Activated CD4-positive, alpha-beta T cell treated with anti-CD3 and anti-CD28 coated beads, Interleukin-2, amount 50 U/mL, for 24 hours (primary cell): ENCODE measurements around the gene SKIDA1.
"Not testable (repeated sequence)": the region's sequence is repeated elsewhere in the genome, so short reads cannot be mapped to it uniquely, and the experiment has no call there.

Experiments used
- DNase-seq, 2 donors: peaks; one replicate each; pipeline ENCODE4 v3.0.0-alpha.2; 2020; ENCODE audit warnings: low read depth in 1 of 2, low spot score in 1 of 2

SKIDA1 gene

GRCh38 chr10:21525367-21526187, at the start of gene SKIDA1:
Gene SKIDA1, minus strand, starts transcription at chr10:21525682. Its CDS starts 7,860 bp downstream, at chr10:21517822.
- DNase-seq = peak in 1 of 2 donors; percentile 49

GRCh38 chr10:21574514-21574913, 49.0 kb upstream of the SKIDA1 start:
- DNase-seq = not testable (repeated sequence)

GRCh38 chr10:21572578-21572977, 47.1 kb upstream of the SKIDA1 start:
- no peak for DNase-seq

GRCh38 chr10:21570761-21571521, 45.5 kb upstream of the SKIDA1 start:
- DNase-seq = no peak

GRCh38 chr10:21558984-21559383, 33.5 kb upstream of the SKIDA1 start:
- not testable (repeated sequence) for DNase-seq

GRCh38 chr10:21556527-21556926, 31.0 kb upstream of the SKIDA1 start:
- DNase-seq = no peak

- no peak for DNase-seq
These were observed 27.2 kb upstream of the SKIDA1 start for GRCh38 chr10:21552638-21553037.

- no peak for DNase-seq
These were observed 21.8 kb upstream of the SKIDA1 start for GRCh38 chr10:21547246-21547645.

- DNase-seq = not testable (repeated sequence)
These were observed 15.2 kb upstream of the SKIDA1 start for GRCh38 chr10:21540701-21541100.

GRCh38 chr10:21536874-21537273, 11.4 kb upstream of the SKIDA1 start:
- no peak for DNase-seq

GRCh38 chr10:21535976-21536375, 10.5 kb upstream of the SKIDA1 start:
- not testable (repeated sequence) for DNase-seq

- no peak for DNase-seq
These were observed 10.0 kb upstream of the SKIDA1 start for GRCh38 chr10:21535494-21535965.

GRCh38 chr10:21534604-21535493, 9.4 kb upstream of the SKIDA1 start:
- no peak for DNase-seq

GRCh38 chr10:21534280-21534586, 8.8 kb upstream of the SKIDA1 start:
- DNase-seq = no peak

GRCh38 chr10:21533467-21534279, 8.2 kb upstream of the SKIDA1 start, which contains the start of gene MLLT10:
Gene MLLT10, plus strand, starts transcription at chr10:21534232. Its CDS starts 413 bp downstream, at chr10:21534645.
- DNase-seq = peak; percentile 75 to 83

GRCh38 chr10:21532694-21533466, 7.4 kb upstream of the SKIDA1 start:
- no peak for DNase-seq

GRCh38 chr10:21531164-21531563, 5.7 kb upstream of the SKIDA1 start:
- DNase-seq = no peak

- DNase-seq = no peak
These were observed 5.2 kb upstream of the SKIDA1 start for GRCh38 chr10:21530641-21531040.

- no peak for DNase-seq
These were observed 4.7 kb upstream of the SKIDA1 start for GRCh38 chr10:21530168-21530567.
